ENCODE results near the gene KCTD5.

GRCh38 chr16:2710021-2710710 lies 27.8 kb downstream of the KCTD5 start:
- TF ChIP-seq, protein P1, sequence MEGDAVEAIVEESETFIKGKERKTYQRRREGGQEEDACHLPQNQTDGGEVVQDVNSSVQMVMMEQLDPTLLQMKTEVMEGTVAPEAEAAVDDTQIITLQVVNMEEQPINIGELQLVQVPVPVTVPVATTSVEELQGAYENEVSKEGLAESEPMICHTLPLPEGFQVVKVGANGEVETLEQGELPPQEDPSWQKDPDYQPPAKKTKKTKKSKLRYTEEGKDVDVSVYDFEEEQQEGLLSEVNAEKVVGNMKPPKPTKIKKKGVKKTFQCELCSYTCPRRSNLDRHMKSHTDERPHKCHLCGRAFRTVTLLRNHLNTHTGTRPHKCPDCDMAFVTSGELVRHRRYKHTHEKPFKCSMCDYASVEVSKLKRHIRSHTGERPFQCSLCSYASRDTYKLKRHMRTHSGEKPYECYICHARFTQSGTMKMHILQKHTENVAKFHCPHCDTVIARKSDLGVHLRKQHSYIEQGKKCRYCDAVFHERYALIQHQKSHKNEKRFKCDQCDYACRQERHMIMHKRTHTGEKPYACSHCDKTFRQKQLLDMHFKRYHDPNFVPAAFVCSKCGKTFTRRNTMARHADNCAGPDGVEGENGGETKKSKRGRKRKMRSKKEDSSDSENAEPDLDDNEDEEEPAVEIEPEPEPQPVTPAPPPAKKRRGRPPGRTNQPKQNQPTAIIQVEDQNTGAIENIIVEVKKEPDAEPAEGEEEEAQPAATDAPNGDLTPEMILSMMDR (IDR thresholded peaks at IDR 0.05), result no peak
- TF ChIP-seq POLR2A (IDR thresholded peaks at IDR 0.05), result no peak
